Measurements from ENCODE around the gene BIN1.

BIN1 gene

GRCh38 chr2:127020536-127020935 is 86.4 kb downstream of the BIN1 start:
- DNase-seq (ENCODE audit: low read depth): no peak

GRCh38 chr2:127017548-127017947 is 89.4 kb downstream of the BIN1 start:
- DNase-seq (ENCODE audit: low read depth): no peak

- DNase-seq (ENCODE audit: low read depth): no peak
Measured at GRCh38 chr2:127016329-127016728, 90.6 kb downstream of the BIN1 start.

- no peak for DNase-seq (ENCODE audit: low read depth)
Measured at GRCh38 chr2:127015106-127015910, 91.6 kb downstream of the BIN1 start.

- no peak for DNase-seq (ENCODE audit: low read depth)
Measured at GRCh38 chr2:127014630-127015029, 92.3 kb downstream of the BIN1 start.

GRCh38 chr2:127014224-127014623 is 92.7 kb downstream of the BIN1 start:
- no peak for DNase-seq (ENCODE audit: low read depth)

- no peak for DNase-seq (ENCODE audit: low read depth)
Measured at GRCh38 chr2:127012868-127013267, 94.1 kb downstream of the BIN1 start.

GRCh38 chr2:127012215-127012614 is 94.7 kb downstream of the BIN1 start:
- no peak for DNase-seq (ENCODE audit: low read depth)

GRCh38 chr2:127011796-127012195 is 95.2 kb downstream of the BIN1 start:
- DNase-seq (ENCODE audit: low read depth): no peak

GRCh38 chr2:127011231-127011661 is 95.7 kb downstream of the BIN1 start:
- no peak for DNase-seq (ENCODE audit: low read depth)

- no peak for DNase-seq (ENCODE audit: low read depth)
Measured at GRCh38 chr2:127008265-127009015, 98.5 kb downstream of the BIN1 start.

- no peak for DNase-seq (ENCODE audit: low read depth)
Measured at GRCh38 chr2:127007652-127008051, 99.3 kb downstream of the BIN1 start.

- DNase-seq (ENCODE audit: low read depth): no peak
Measured at GRCh38 chr2:127006962-127007361, 100.0 kb downstream of the BIN1 start.

- no peak for DNase-seq (ENCODE audit: low read depth)
Measured at GRCh38 chr2:127004893-127005600, 101.9 kb downstream of the BIN1 start.

GRCh38 chr2:127003070-127003800 is 103.7 kb downstream of the BIN1 start:
- DNase-seq (ENCODE audit: low read depth): no peak

- no peak for DNase-seq (ENCODE audit: low read depth)
Measured at GRCh38 chr2:127001751-127002150, 105.2 kb downstream of the BIN1 start.

- no peak for DNase-seq (ENCODE audit: low read depth)
Measured at GRCh38 chr2:127000937-127001336, 106.0 kb downstream of the BIN1 start.

- no peak for DNase-seq (ENCODE audit: low read depth)
Measured at GRCh38 chr2:127000194-127000593, 106.8 kb downstream of the BIN1 start.

GRCh38 chr2:126999106-126999756 is 107.7 kb downstream of the BIN1 start:
- no peak for DNase-seq (ENCODE audit: low read depth)

GRCh38 chr2:126998486-126998885 is 108.5 kb downstream of the BIN1 start:
- DNase-seq (ENCODE audit: low read depth): no peak

All from stimulated activated CD8-positive, alpha-beta memory T cell treated with anti-CD3 and anti-CD28 coated beads, Interleukin-15, amount 100 ng/mL, for 24 hours (primary cell).